HFF-Myc (cell line): ENCODE results near the gene LBHD1.
"Not testable (repeated sequence)": the region's sequence is repeated elsewhere in the genome, so short reads cannot be mapped to it uniquely, and the experiment has no call there.

ENCODE experiments used
- DNase-seq: peaks from one replicate; pipeline ENCODE4 v3.0.0-alpha.2; 2011; ENCODE audit warnings: low read depth; ENCODE audit errors: extremely low read depth
- H3K4me3 ChIP-seq: replicated peaks from 2 replicates; pipeline ENCODE4 v1.5.1; 2011; ENCODE audit warnings: low read depth, mild to moderate bottlenecking, control low read depth, low read length
- CTCF ChIP-seq: IDR thresholded peaks from 2 replicates; pipeline ENCODE4 v1.5.1; 2012; ENCODE audit warnings: mild to moderate bottlenecking, low read depth, low read length, control low read depth; ENCODE audit errors: missing control alignments

LBHD1 gene

GRCh38 chr11:62680825-62681240, 8.8 kb upstream of the LBHD1 start:
- DNase-seq = peak; percentile 76
- H3K4me3 ChIP-seq = no peak overlapping the region
- peak; percentile 62 for TF ChIP-seq CTCF

GRCh38 chr11:62678770-62679696, 7.0 kb upstream of the LBHD1 start, which contains the start of gene UBXN1:
Gene UBXN1, minus strand, starts transcription at chr11:62679073. Its CDS starts 150 bp downstream, at chr11:62678923.
- DNase-seq = peak; percentile 72
- TF ChIP-seq CTCF = no peak
- H3K4me3 ChIP-seq = peak within 1 kb of the TSS; percentile 76

GRCh38 chr11:62678433-62678769, 6.3 kb upstream of the LBHD1 start:
- DNase-seq = no peak
- peak overlapping the region; percentile 76 for H3K4me3 ChIP-seq
- TF ChIP-seq CTCF = no peak

- H3K4me3 ChIP-seq = peak overlapping the region; percentile 76
- no peak for DNase-seq
- TF ChIP-seq CTCF = no peak
Measured at GRCh38 chr11:62677714-62678113, 5.6 kb upstream of the LBHD1 start.

- peak overlapping the region; percentile 76 for H3K4me3 ChIP-seq
- TF ChIP-seq CTCF = no peak
- DNase-seq = no peak
Measured at GRCh38 chr11:62677156-62677555, 5.1 kb upstream of the LBHD1 start.

GRCh38 chr11:62676698-62677097, 4.6 kb upstream of the LBHD1 start:
- no peak for TF ChIP-seq CTCF
- no peak overlapping the region for H3K4me3 ChIP-seq
- no peak for DNase-seq

- DNase-seq = not testable (repeated sequence)
Measured at GRCh38 chr11:62675415-62675814, 3.3 kb upstream of the LBHD1 start.

More at GRCh38 chr11:62675415-62675814, 3.3 kb upstream of the LBHD1 start:
- H3K4me3 ChIP-seq = not testable (repeated sequence)
